Neural progenitor cell (in vitro differentiated cells): ENCODE data around the gene CTU2. TPM values are rescaled to one million over a fixed set of nuclear protein-coding genes. Genes with fewer than 3 reads are reported as not detected.
A peak's percentile ranks its signal among the peaks of the same experiment; 100 is the strongest.

Source experiments
- DNase-seq: peaks from one replicate; pipeline ENCODE4 v3.0.0-alpha.2; 2016; ENCODE audit warnings: low spot score
- H2AFZ ChIP-seq: fragments of 200-600 bp; sonication (generic); replicated peaks from 2 replicates; pipeline ENCODE4 v1.6.1; 2016; ENCODE audit warnings: antibody characterized with exemption
- H3F3A ChIP-seq: fragments of 200-600 bp; sonication (generic); 2 replicates; pipeline ENCODE4 v1.6.1; 2016; ENCODE audit warnings: antibody characterized with exemption, low read depth
- H3K27ac ChIP-seq: fragments of 200-600 bp; sonication (generic); 2 replicates; pipeline ENCODE4 v1.5.1; 2016; ENCODE audit warnings: mild to moderate bottlenecking
- H3K27me3 ChIP-seq: fragments of 200-600 bp; sonication (generic); 2 replicates; pipeline ENCODE4 v1.6.1; 2016; ENCODE audit warnings: mild to moderate bottlenecking, moderate library complexity
- H3K36me3 ChIP-seq: fragments of 200-600 bp; sonication (generic); 2 replicates; pipeline ENCODE4 v1.5.1; 2016
- H3K4me1 ChIP-seq: fragments of 200-600 bp; sonication (generic); 2 replicates; pipeline ENCODE4 v1.6.1; 2016; ENCODE audit warnings: mixed run types
- H3K4me2 ChIP-seq: fragments of 200-600 bp; sonication (generic); 2 replicates; pipeline ENCODE4 v1.6.1; 2016
- H3K4me3 ChIP-seq: fragments of 200-600 bp; sonication (generic); 2 replicates; pipeline ENCODE4 v1.5.1; 2016
- H3K79me2 ChIP-seq: fragments of 200-600 bp; sonication (generic); 2 replicates; pipeline ENCODE4 v1.6.1; 2016; ENCODE audit warnings: low read depth
- H3K9ac ChIP-seq: fragments of 200-600 bp; sonication (generic); 2 replicates; pipeline ENCODE4 v1.6.1; 2016
- H3K9me3 ChIP-seq: fragments of 200-600 bp; sonication (generic); 2 replicates; pipeline ENCODE4 v1.5.1; 2016; ENCODE audit warnings: low read depth
- H4K20me1 ChIP-seq: fragments of 200-600 bp; sonication (generic); 2 replicates; pipeline ENCODE4 v1.6.1; 2016; ENCODE audit warnings: low read depth
- H3K27ac Mint-ChIP-seq: 3 replicates; pipeline ENCODE4 v1.8.0; 2021; ENCODE audit warnings: mixed read lengths
- H3K27me3 Mint-ChIP-seq: 2 replicates; pipeline ENCODE4 v1.8.0; 2022; ENCODE audit warnings: low read depth, mild to moderate bottlenecking, inconsistent platforms, moderate library complexity, mixed read lengths; ENCODE audit not compliant: insufficient read depth
- H3K36me3 Mint-ChIP-seq: 3 replicates; pipeline ENCODE4 v1.8.0; 2021; ENCODE audit warnings: mixed read lengths
- H3K4me1 Mint-ChIP-seq: 3 replicates; pipeline ENCODE4 v1.8.0; 2021; ENCODE audit warnings: mixed read lengths
- H3K4me3 Mint-ChIP-seq: 3 replicates; pipeline ENCODE4 v1.8.0; 2021; ENCODE audit warnings: mild to moderate bottlenecking, moderate library complexity, mixed read lengths
- H3K9me3 Mint-ChIP-seq: 3 replicates; pipeline ENCODE4 v1.8.0; 2020; ENCODE audit warnings: mixed read lengths
- EZH2 ChIP-seq: fragments of 200-600 bp; sonication (generic); IDR thresholded peaks from 2 replicates; pipeline ENCODE4 v1.6.1; 2017; ENCODE audit warnings: antibody characterized with exemption, mild to moderate bottlenecking, moderate library complexity
- EZH2phosphoT487 ChIP-seq: fragments of 200-600 bp; sonication (generic); IDR thresholded peaks from 2 replicates; pipeline ENCODE4 v1.6.1; 2017; ENCODE audit warnings: antibody characterized with exemption
- total RNA-seq: library from RNA; depleted of rRNA; stranded (reverse); fragments of >200 nt; gene quantifications from 2 replicates; pipeline ENCODE4 v1.2.3, GENCODE V29; 2015; ENCODE audit warnings: low replicate concordance
- TF ChIP-seq, protein P1 (sequence below): fragments of 200-600 bp; sonication (generic); IDR thresholded peaks from 2 replicates; pipeline ENCODE4 v1.5.1; 2017; ENCODE audit warnings: antibody characterized with exemption, mild to moderate bottlenecking

The CTU2 gene
- total RNA-seq, 1 donor from 2014 or later: 4.7 TPM

DNA sequence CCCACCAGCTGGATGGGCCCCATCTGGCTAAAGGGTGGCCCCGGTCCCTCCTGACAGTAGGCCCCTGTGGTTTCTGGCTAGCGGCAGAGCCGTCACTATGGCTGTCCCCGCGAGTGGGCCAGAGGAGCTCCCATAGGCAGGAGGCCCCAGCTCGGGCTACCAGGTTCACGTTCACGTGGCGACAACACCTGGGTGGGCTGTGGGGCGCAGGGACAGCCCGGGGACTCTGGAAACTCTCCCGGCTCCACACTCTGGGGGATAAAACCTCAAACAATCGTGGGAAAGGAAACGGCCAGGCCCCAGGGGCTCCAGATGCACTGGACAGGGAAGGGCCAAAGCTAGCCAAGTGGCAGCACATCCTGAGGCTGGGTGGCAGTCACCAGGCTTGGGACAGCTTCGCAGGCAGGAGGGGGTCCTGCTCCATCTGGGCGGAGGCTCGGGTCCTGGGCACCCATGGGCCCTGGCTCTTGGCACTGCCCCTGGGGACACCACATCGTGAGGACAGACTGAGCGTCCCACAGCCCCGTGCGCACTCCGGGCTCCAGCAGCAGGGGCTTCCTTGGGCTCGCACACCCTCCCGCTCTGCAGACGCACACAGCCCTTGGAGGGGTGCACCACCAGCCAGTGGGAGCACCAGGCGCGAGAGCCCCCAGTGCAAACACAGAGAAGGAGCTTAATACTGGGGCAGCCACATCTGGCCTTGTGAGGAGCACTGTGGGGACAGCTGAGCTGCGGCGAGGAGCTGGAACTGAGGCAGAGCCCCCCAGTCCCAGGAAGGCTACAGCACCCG lies 4.5 kb upstream of the CTU2 start:
- Mint-ChIP-seq H3K27ac (no peak overlapping the region), H3K9me3 (no peaks in the 10 kb centered on the region), H3K4me3 (no peak overlapping the region), H3K36me3 (no peaks in the 10 kb centered on the region), H3K27me3 (peaks cover 2% of the 10 kb centered on the region), H3K4me1 (peaks cover 14% of the 10 kb centered on the region)
- no peaks in the 10 kb centered on the region for H3K27me3 ChIP-seq
- H4K20me1 ChIP-seq: peaks cover 19% of the 10 kb centered on the region
- peaks cover 23% of the 10 kb centered on the region for H3K79me2 ChIP-seq
- TF ChIP-seq, protein P1, sequence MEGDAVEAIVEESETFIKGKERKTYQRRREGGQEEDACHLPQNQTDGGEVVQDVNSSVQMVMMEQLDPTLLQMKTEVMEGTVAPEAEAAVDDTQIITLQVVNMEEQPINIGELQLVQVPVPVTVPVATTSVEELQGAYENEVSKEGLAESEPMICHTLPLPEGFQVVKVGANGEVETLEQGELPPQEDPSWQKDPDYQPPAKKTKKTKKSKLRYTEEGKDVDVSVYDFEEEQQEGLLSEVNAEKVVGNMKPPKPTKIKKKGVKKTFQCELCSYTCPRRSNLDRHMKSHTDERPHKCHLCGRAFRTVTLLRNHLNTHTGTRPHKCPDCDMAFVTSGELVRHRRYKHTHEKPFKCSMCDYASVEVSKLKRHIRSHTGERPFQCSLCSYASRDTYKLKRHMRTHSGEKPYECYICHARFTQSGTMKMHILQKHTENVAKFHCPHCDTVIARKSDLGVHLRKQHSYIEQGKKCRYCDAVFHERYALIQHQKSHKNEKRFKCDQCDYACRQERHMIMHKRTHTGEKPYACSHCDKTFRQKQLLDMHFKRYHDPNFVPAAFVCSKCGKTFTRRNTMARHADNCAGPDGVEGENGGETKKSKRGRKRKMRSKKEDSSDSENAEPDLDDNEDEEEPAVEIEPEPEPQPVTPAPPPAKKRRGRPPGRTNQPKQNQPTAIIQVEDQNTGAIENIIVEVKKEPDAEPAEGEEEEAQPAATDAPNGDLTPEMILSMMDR: no peak
- TF ChIP-seq EZH2 (no peak), EZH2phosphoT487 (no peak)
- H3K27ac ChIP-seq: no peak overlapping the region
- no peaks in the 10 kb centered on the region for H3K36me3 ChIP-seq
- no peak for DNase-seq
- no peak overlapping the region for H2AFZ ChIP-seq
- no peak overlapping the region for H3K4me2 ChIP-seq
- no peak overlapping the region for H3K9ac ChIP-seq
- H3K4me1 ChIP-seq: peaks cover 6% of the 10 kb centered on the region
- no peaks in the 10 kb centered on the region for H3K9me3 ChIP-seq
- H3F3A ChIP-seq: no peaks in the 10 kb centered on the region
- no peak overlapping the region for H3K4me3 ChIP-seq

DNA sequence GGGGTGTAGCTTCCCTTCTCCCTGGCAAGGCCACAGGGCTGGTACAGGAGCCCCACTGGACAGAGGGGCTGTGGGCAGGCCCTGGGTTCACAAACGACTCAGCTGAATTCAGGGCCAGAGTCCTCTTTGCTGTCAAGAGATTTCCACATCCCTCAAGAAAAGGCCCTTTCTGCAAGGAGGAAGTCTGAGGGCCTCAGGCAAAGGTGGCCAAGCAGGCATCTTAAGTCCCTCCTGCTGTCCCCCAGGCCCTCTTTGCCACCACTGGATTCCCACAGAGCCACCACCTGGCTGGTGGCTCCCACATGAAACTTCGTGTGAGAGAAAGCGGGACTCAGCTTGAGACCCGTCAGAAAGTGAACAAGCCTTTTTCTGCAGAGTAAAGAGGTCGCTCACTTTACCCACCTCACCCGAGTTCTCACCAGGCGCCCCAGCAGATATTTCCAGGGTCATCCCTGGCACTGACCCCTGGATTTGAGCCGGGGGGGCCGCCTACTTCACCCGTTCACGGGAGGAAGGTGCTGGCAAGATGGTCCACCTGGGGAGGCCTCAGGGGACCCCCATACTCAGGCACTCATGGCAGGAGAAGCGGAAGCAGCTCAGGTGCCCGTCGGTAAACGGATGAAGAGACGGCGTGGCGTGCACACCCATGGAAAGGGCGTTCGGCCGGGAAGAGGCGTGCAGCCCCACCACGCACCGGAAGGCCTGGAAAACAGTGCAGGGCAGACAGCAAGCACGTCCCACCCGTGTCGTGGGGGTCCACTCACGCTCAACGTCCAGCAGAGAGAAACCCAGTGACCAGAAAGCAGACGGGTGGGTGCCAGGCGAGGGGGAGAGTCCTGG lies 3.7 kb upstream of the CTU2 start:
- no peak overlapping the region for H3K27ac Mint-ChIP-seq
- H4K20me1 ChIP-seq: peaks cover 19% of the 10 kb centered on the region
- DNase-seq: no peak
- H3K27me3 Mint-ChIP-seq: no peaks in the 10 kb centered on the region
- TF ChIP-seq, protein P1: no peak
- TF ChIP-seq EZH2phosphoT487 (no peak), EZH2 (no peak)
- no peaks in the 10 kb centered on the region for H3F3A ChIP-seq
- no peak overlapping the region for H3K9ac ChIP-seq
- H2AFZ ChIP-seq: no peak overlapping the region
- no peak overlapping the region for H3K4me3 ChIP-seq
- H3K36me3 Mint-ChIP-seq: no peaks in the 10 kb centered on the region
- peaks cover 21% of the 10 kb centered on the region for H3K4me1 Mint-ChIP-seq
- H3K79me2 ChIP-seq: peaks cover 31% of the 10 kb centered on the region
- no peaks in the 10 kb centered on the region for H3K9me3 ChIP-seq
- peak overlapping the region; percentile 64 for H3K4me3 Mint-ChIP-seq
- H3K27ac ChIP-seq: no peak overlapping the region
- peaks cover 10% of the 10 kb centered on the region for H3K4me1 ChIP-seq
- H3K9me3 Mint-ChIP-seq: no peaks in the 10 kb centered on the region
- H3K4me2 ChIP-seq: no peak overlapping the region
- H3K27me3 ChIP-seq: no peaks in the 10 kb centered on the region
- no peaks in the 10 kb centered on the region for H3K36me3 ChIP-seq

DNA sequence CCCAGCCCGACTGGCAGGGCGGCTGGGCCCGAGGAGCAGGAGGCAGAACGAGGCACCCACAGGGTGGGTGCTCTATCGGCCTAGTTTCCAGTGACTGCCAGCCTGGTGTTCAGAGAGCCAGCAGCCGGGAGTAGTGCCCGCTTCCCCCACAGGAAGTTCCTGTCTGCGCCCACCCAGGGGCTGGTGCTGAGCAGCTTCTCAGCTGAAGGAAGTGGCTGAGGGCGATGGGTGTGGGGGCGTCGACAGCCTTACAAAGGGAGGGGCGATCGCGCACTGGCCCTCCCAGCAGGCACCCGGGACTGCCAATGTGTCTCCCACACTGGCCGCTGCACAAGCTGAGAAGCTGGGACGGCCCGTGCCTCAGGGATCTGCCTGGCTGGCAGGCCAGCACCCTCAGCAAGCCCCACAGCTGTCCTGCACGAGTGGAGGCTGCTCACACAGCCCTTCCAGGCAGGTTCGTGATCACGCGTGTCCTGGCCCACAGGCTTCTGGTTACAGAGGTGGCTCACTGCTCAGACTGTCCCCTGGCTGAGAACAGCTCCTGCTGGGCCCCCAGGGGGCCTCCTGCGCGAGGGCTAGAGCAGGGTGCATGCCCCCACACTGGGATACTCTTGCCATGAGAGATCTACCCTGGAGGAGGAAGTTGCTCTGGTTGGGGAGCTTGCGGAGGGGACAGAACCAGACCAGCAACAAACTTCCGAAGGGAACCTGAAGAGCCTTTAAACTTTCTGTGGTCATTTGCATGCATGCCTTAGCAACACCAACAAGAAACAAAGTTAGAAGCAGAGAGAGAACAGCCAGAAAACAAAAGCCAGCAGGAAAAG lies 2.6 kb upstream of the CTU2 start:
- no peaks in the 10 kb centered on the region for H3F3A ChIP-seq
- Mint-ChIP-seq H3K4me1 (peaks cover 22% of the 10 kb centered on the region), H3K4me3 (peak overlapping the region; percentile 92), H3K27me3 (no peaks in the 10 kb centered on the region), H3K36me3 (no peaks in the 10 kb centered on the region), H3K9me3 (no peaks in the 10 kb centered on the region), H3K27ac (no peak overlapping the region)
- TF ChIP-seq EZH2 (no peak), EZH2phosphoT487 (no peak)
- TF ChIP-seq, protein P1: no peak
- H3K9ac ChIP-seq: no peak overlapping the region
- no peak overlapping the region for H3K4me3 ChIP-seq
- peaks cover 35% of the 10 kb centered on the region for H3K79me2 ChIP-seq
- H3K36me3 ChIP-seq: no peaks in the 10 kb centered on the region
- H4K20me1 ChIP-seq: peaks cover 19% of the 10 kb centered on the region
- H3K27ac ChIP-seq: no peak overlapping the region
- DNase-seq: no peak
- no peaks in the 10 kb centered on the region for H3K9me3 ChIP-seq
- H3K4me1 ChIP-seq: peaks cover 10% of the 10 kb centered on the region
- H3K27me3 ChIP-seq: no peaks in the 10 kb centered on the region
- no peak overlapping the region for H3K4me2 ChIP-seq
- H2AFZ ChIP-seq: no peak overlapping the region
